ENCODE data around the gene DENND1C.
A peak's percentile ranks its signal among the peaks of the same experiment; 100 is the strongest.
"Not testable (repeated sequence)": the region's sequence is repeated elsewhere in the genome, so short reads cannot be mapped to it uniquely, and the experiment has no call there.

The DENND1C gene

DNA sequence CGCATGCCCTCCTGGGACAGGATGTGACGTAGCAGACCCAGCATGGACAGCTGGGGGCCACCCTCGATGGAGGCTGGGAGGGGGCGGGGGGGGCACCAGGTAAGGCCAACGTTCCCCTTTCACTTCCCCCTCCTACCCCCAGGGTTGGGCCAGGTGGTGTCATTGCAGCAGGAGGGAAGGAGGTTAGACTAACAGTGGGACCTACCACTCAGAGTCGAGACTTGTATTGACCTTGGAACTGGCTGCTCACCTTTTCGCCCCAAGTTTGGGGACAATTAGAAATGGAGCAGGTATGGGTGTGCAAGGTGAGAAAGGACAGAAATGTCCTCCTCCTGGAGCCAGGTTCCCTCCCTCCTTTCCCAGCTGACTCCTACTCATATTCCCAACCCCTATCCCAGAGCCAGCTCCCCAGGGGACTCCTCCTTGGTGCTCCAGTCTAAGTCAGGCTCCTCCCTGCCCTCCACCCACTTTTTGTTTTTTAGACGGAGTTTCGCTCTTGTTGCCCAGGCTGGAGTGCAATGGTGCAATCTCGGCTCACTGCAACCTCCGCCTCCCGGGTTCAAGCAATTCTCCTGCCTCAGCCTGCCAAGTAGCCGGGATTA is 39.4 kb downstream of the DENND1C start:
- no peaks in the 10 kb centered on the region for H3K4me1 ChIP-seq (ENCODE audit: insufficient read depth, low read length)
- no peak overlapping the region for H3K9ac ChIP-seq (ENCODE audit: low read depth, low read length)
- H3K27ac ChIP-seq (ENCODE audit: low read length), result no peak overlapping the region
- no peaks in the 10 kb centered on the region for H3K36me3 ChIP-seq (ENCODE audit: insufficient read depth, low read depth, low read length)
- H3K4me3 ChIP-seq (ENCODE audit: low read length), result no peak overlapping the region
- no peaks in the 10 kb centered on the region for H3K9me3 ChIP-seq (ENCODE audit: insufficient read depth, low read depth, low read length)
- H3K27me3 ChIP-seq (ENCODE audit: insufficient read depth, low read length), result no peaks in the 10 kb centered on the region

DNA sequence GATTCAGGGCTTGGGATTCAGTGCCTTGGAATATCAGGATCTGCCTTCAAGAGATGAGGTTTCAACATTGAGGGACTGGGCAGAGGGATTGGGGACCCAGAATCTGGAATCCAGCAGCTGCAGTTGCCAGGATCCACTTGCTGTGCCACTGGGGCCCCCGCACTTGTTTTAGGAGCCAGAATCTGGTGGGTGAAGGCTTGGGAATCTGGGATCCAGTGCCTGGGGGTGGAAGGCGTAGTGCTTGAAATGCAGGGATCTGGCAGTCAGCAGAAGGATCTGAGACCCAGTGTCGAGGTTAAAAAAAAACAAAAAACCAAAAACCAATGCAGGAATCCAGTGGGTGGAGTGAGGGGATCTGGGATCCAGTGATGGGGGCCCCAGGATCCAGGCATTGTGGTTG is 40.7 kb downstream of the DENND1C start:
- no peak overlapping the region for H3K9ac ChIP-seq (ENCODE audit: low read depth, low read length)
- no peaks in the 10 kb centered on the region for H3K36me3 ChIP-seq (ENCODE audit: insufficient read depth, low read depth, low read length)
- H3K4me3 ChIP-seq (ENCODE audit: low read length), result no peak overlapping the region
- no peak overlapping the region for H3K27ac ChIP-seq (ENCODE audit: low read length)
- H3K9me3 ChIP-seq (ENCODE audit: insufficient read depth, low read depth, low read length), result no peaks in the 10 kb centered on the region
- no peaks in the 10 kb centered on the region for H3K4me1 ChIP-seq (ENCODE audit: insufficient read depth, low read length)
- H3K27me3 ChIP-seq (ENCODE audit: insufficient read depth, low read length), result no peaks in the 10 kb centered on the region

DNA sequence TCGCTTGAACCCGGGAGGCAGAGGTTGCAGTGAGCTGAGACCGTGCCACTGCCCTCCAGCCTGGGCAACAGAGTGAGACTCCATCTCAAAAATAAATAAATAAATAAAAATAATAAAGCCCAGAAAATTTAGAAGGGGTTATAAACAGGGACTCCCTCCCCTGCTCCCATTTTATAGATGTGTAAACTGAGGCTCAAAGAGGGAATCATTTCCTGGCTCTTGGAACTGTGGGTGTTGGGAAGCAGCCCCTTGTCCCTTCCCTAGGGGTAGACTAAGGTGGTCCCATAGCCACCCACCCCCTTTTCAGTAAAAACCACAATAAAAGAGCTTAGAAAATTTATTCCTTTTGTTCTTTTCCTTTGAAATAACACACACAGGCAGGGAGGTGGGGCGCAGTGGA is 41.8 kb downstream of the DENND1C start:
- Histone ChIP-seq H3K4me3 (ENCODE audit: low read length) (no peak overlapping the region), H3K27ac (ENCODE audit: low read length) (no peak overlapping the region), H3K9ac (ENCODE audit: low read depth, low read length) (no peak overlapping the region), H3K9me3 (ENCODE audit: insufficient read depth, low read depth, low read length) (no peaks in the 10 kb centered on the region), H3K36me3 (ENCODE audit: insufficient read depth, low read depth, low read length) (no peaks in the 10 kb centered on the region), H3K27me3 (ENCODE audit: insufficient read depth, low read length) (no peaks in the 10 kb centered on the region), H3K4me1 (ENCODE audit: insufficient read depth, low read length) (no peaks in the 10 kb centered on the region)

DNA sequence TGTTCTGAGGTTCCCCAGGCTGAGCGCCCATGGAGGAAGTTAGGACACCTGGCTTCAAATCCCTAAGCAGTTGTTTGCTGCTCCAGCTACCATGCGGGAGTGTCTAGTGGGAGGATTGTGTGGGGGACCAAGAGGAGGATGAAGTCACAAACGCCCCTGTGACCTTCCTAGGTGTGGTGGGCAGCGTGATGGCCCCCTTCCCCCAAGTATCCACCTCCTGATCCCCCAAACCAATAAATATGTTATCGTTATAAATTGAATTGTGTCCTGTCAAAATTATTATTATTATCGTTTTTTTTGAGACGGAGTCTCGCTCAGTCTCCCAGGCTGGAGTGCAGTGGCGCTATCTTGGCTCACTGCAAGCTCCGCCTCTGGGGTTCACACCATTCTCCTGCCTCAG is 47.9 kb downstream of the DENND1C start, which contains the start of gene SLC25A41:
SLC25A41 (minus strand) TSS at position 101 of the 400 bp plus-strand sequence; CDS start at position 31, 70 bp downstream.
- H3K27ac ChIP-seq (ENCODE audit: low read length), result no peak within 1 kb of the TSS
- H3K4me1 ChIP-seq (ENCODE audit: insufficient read depth, low read length), result no peaks in the 10 kb centered on the region
- no peak within 1 kb of the TSS for H3K9ac ChIP-seq (ENCODE audit: low read depth, low read length)
- no peak within 1 kb of the TSS for H3K4me3 ChIP-seq (ENCODE audit: low read length)
- no peaks in the 10 kb centered on the region for H3K36me3 ChIP-seq (ENCODE audit: insufficient read depth, low read depth, low read length)
- H3K27me3 ChIP-seq (ENCODE audit: insufficient read depth, low read length), result peaks cover 12% of the 10 kb centered on the region
- no peaks in the 10 kb centered on the region for H3K9me3 ChIP-seq (ENCODE audit: insufficient read depth, low read depth, low read length)

DNA sequence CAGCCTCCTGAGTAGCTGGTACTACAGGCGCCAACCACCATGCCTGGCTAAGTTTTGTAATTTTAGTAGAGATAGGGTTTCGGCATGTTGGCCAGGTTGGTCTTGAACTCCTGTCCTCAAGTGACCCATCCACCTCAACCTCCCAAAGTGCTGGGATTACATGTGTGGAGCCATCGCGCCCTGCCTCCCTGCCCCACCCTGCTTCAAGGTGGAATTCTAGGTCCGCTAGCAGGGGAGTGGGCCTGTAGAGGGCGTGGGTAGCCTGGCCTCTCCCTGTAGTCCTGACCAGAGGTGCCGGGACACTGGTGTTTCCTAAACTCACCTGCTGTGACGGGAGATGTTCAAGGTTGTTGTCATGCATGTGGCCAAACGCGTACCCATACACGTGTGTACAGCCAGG is 48.4 kb downstream of the DENND1C start:
- H3K9me3 ChIP-seq (ENCODE audit: insufficient read depth, low read depth, low read length), result no peaks in the 10 kb centered on the region

DNA sequence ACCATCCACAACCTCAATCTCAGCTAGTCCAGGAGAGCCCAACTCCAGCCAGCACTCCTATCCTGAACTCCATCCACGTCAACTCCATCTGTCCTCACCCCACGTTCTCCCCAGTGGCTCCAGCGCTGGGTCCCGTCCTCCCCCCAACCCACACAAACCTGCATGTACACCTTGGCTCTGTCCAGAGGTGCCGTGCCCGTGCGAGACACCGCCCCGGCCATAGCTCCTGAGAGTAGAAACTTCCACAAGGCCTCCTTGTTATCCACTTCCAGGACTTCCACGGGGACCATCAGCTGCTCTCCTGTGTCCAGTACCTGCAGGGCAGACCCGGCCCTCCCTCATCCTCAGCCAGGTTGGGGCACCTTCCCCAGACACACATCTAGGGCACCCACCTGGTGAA is 49.7 kb downstream of the DENND1C start:
- H3K4me3 ChIP-seq (ENCODE audit: low read length), result no peak overlapping the region
- H3K27ac ChIP-seq (ENCODE audit: low read length), result no peak overlapping the region
- no peaks in the 10 kb centered on the region for H3K4me1 ChIP-seq (ENCODE audit: insufficient read depth, low read length)
- H3K27me3 ChIP-seq (ENCODE audit: insufficient read depth, low read length), result peaks cover 12% of the 10 kb centered on the region
- H3K9me3 ChIP-seq (ENCODE audit: insufficient read depth, low read depth, low read length), result no peaks in the 10 kb centered on the region
- H3K9ac ChIP-seq (ENCODE audit: low read depth, low read length), result no peak overlapping the region
- no peaks in the 10 kb centered on the region for H3K36me3 ChIP-seq (ENCODE audit: insufficient read depth, low read depth, low read length)

More for the DNA sequence above, 48.4 kb downstream of the DENND1C start:
- peaks cover 12% of the 10 kb centered on the region for H3K27me3 ChIP-seq (ENCODE audit: insufficient read depth, low read length)
- no peaks in the 10 kb centered on the region for H3K36me3 ChIP-seq (ENCODE audit: insufficient read depth, low read depth, low read length)
- H3K4me1 ChIP-seq (ENCODE audit: insufficient read depth, low read length), result no peaks in the 10 kb centered on the region
- H3K27ac ChIP-seq (ENCODE audit: low read length), result no peak overlapping the region
- no peak overlapping the region for H3K4me3 ChIP-seq (ENCODE audit: low read length)
- H3K9ac ChIP-seq (ENCODE audit: low read depth, low read length), result no peak overlapping the region

DNA sequence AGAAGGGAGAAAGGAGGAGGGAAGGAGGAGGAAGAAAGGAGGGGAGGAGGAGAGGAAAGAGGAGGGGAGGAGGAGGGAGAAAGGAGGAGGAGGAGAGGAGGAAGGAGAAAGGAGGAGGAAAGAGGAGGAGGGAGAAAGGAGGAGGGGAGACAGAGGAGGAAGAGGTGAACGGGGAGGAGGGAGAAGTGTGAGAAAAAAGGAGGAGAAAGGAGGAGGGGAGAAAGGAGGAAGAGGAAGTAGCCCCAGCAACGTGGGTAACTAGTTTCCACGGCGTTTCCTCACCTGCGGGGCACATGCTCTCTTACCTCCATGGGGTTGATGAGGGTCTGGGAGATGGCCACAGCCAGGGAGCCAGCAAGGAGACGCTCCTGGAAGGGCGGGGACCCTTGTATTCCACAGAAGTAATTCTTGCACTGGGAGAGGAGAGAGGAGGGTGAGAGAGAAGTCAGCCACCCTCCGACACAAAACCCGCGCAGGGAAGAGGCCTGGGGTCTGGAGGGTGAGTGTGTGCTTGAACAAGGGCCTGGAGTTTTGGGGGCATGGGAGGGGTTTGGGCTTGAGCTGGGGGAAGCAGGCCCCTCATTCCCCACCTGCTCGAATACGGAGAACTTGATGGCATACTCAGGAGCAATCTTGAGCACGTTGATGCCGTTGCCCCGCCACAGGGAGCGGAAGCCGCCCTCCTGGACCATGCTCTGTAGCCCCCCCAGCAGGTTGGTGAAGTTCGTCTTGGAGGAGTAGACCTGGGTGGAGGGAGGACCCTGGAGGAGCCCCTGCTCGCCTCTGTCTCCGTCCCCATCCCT is 52.0 kb downstream of the DENND1C start:
- Histone ChIP-seq H3K27ac (ENCODE audit: low read length) (no peak overlapping the region), H3K4me1 (ENCODE audit: insufficient read depth, low read length) (no peaks in the 10 kb centered on the region), H3K36me3 (ENCODE audit: insufficient read depth, low read depth, low read length) (no peaks in the 10 kb centered on the region), H3K9me3 (ENCODE audit: insufficient read depth, low read depth, low read length) (peaks cover 6% of the 10 kb centered on the region; the same call in 1 of the 2 replicates), H3K27me3 (ENCODE audit: insufficient read depth, low read length) (peaks cover 12% of the 10 kb centered on the region), H3K4me3 (ENCODE audit: low read length) (no peak overlapping the region), H3K9ac (ENCODE audit: low read depth, low read length) (no peak overlapping the region)

DNA sequence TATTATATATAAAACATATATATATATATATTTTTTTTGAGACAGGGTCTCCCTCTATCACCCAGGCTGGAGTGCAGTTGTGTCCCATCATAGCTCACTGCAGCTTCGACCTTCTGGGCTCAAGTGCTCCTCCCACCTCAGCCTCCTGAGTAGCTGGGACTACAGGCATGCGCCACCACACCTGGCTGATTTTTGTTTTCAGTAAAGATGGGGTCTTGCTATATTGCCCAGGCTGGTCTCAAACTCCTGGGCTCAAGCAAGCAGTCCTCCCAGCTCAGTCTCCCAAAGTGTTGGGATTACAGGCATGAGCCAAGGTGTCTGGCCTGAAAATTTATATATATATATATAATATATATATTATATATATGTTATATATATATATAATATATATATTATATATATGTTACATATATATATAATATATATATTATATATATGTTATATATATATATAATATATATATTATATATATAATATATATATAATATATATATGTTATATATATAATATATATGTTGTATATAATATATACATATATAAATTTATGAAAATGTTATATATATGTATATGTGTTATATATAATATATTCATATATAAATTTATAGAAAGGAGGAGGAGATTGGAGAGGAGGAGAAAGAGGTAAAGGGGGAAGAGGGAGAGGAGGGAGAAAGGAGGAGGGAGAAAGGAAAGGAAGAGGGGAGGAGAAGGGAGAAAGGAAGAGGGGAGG is 52.7 kb downstream of the DENND1C start:
- H3K9ac ChIP-seq (ENCODE audit: low read depth, low read length); H3K4me3 ChIP-seq (ENCODE audit: low read length); H3K4me1 ChIP-seq (ENCODE audit: insufficient read depth, low read length); H3K9me3 ChIP-seq (ENCODE audit: insufficient read depth, low read depth, low read length); H3K27ac ChIP-seq (ENCODE audit: low read length); H3K36me3 ChIP-seq (ENCODE audit: insufficient read depth, low read depth, low read length): not testable (repeated sequence)
- peaks cover 12% of the 10 kb centered on the region for H3K27me3 ChIP-seq (ENCODE audit: insufficient read depth, low read length)

DNA sequence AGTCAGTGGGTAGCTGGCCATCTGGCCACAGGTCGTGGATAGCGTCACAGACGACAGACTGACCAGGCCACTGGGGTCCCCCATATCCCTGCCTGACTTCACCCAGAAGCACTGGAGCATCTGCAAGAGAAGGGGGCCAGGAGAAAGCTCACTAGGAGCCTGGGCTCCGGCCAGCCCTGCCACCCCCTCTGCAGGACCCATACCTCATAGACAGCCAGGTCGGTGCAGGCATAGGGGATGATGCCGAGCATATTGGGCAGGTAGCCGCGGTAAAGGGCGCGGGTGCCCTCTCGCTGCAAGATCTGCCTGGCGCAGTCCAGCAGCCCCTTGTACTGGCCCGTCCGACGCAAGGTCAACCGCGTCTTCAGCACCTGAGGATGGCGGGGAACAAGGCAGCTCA is 54.5 kb downstream of the DENND1C start:
- Histone ChIP-seq H3K4me3 (ENCODE audit: low read length) (no peak overlapping the region), H3K4me1 (ENCODE audit: insufficient read depth, low read length) (0 out of 2 replicates have a peak, but pooled peaks cover 2% of the 10 kb centered on the region), H3K9ac (ENCODE audit: low read depth, low read length) (no peak overlapping the region), H3K9me3 (ENCODE audit: insufficient read depth, low read depth, low read length) (peaks cover 6% of the 10 kb centered on the region; the same call in 1 of the 2 replicates), H3K27ac (ENCODE audit: low read length) (no peak overlapping the region), H3K27me3 (ENCODE audit: insufficient read depth, low read length) (peaks cover 12% of the 10 kb centered on the region), H3K36me3 (ENCODE audit: insufficient read depth, low read depth, low read length) (peaks cover 12% of the 10 kb centered on the region)

DNA sequence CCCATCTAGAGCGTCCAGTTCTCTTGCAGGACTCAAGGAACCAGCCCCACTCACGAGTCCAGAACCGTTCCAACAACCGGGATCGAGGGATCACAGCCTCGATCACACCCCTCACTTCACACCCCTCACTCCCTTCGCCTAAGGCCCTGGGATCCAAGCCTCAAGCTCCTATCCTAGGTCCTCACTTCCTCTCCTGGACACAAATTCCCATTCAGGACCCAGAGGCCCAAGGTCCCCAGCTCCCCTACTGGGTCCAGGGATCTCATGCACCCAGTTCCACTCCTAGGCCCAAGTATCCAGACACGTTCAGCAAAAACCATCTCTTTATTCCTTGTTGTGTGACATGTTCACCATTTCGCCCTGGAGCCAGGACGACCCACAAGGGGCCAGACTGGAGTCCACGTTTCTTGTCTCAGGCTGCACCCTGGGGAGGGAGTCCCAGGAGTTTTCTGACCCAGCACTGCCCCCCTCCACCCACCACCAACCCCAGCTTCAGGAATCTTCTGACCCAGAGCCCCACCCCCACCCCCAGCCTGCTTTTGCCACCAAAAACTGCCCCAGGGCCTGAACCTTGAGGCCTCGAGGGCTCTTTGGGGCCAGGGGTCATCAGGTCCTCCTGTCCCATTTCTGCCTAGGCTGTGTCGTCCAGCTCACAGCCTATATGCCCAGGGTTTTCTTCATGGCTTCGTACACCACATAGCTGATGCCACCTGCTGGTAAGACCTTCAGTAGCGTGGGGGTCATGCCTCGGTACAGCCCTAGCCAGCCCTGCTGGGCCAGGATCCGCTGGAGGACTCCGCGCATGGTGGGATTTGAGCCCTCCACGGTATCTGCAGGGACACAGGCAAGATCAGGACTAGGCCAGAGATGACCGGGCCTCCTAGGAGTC is 55.6 kb downstream of the DENND1C start:
- Histone ChIP-seq H3K27ac (ENCODE audit: low read length) (no peak overlapping the region), H3K36me3 (ENCODE audit: insufficient read depth, low read depth, low read length) (peaks cover 24% of the 10 kb centered on the region), H3K4me1 (ENCODE audit: insufficient read depth, low read length) (0 out of 2 replicates have a peak, but pooled peaks cover 2% of the 10 kb centered on the region), H3K9ac (ENCODE audit: low read depth, low read length) (peak overlapping the region; percentile 44; the same call in 1 of the 2 replicates), H3K9me3 (ENCODE audit: insufficient read depth, low read depth, low read length) (peaks cover 6% of the 10 kb centered on the region; the same call in 1 of the 2 replicates), H3K27me3 (ENCODE audit: insufficient read depth, low read length) (peaks cover 12% of the 10 kb centered on the region), H3K4me3 (ENCODE audit: low read length) (peak overlapping the region; percentile 35; the same call in 1 of the 2 replicates)

All from iPS-20b (cell line).